Effector memory CD8-positive, alpha-beta T cell (primary cell): Measurements from ENCODE around the gene NSUN4.
"Not testable (repeated sequence)": the region's sequence is repeated elsewhere in the genome, so short reads cannot be mapped to it uniquely, and the experiment has no call there.

Experiments
- ATAC-seq: fragments of 150-1000 bp; cut with Tn5 transposase; replicated peaks from 2 replicates; pipeline ENCODE4 v1.10.0; 2021; ENCODE audit warnings: mild to moderate bottlenecking, moderate library complexity
- DNase-seq, 3 experiments: peaks; one replicate each; pipeline ENCODE4 v3.0.0; 2021
- H3K27ac Mint-ChIP-seq, 2 donors: one replicate each; pipeline ENCODE4 v1.8.0; 2022; ENCODE audit warnings: mild to moderate bottlenecking in 2 of 2, mixed read lengths in 2 of 2, moderate library complexity in 2 of 2
- H3K27me3 Mint-ChIP-seq, 2 donors: one replicate each; pipeline ENCODE4 v1.8.0; 2022; ENCODE audit warnings: mixed read lengths in 2 of 2
- H3K36me3 Mint-ChIP-seq: one replicate; pipeline ENCODE4 v1.8.0; 2022; ENCODE audit warnings: mild to moderate bottlenecking, moderate library complexity, mixed read lengths; ENCODE audit not compliant: insufficient read depth
- H3K4me1 Mint-ChIP-seq, 2 donors: one replicate each; pipeline ENCODE4 v1.8.0; 2022; ENCODE audit warnings: low read depth in 2 of 2, mixed read lengths in 2 of 2
- H3K4me3 Mint-ChIP-seq, 2 donors: one replicate each; pipeline ENCODE4 v1.8.0; 2022; ENCODE audit warnings: mild to moderate bottlenecking in 2 of 2, mixed read lengths in 2 of 2, moderate library complexity in 2 of 2
- H3K9me3 Mint-ChIP-seq, 2 donors: one replicate each; pipeline ENCODE4 v1.8.0; 2022; ENCODE audit warnings: mixed read lengths in 2 of 2

Gene NSUN4

DNA sequence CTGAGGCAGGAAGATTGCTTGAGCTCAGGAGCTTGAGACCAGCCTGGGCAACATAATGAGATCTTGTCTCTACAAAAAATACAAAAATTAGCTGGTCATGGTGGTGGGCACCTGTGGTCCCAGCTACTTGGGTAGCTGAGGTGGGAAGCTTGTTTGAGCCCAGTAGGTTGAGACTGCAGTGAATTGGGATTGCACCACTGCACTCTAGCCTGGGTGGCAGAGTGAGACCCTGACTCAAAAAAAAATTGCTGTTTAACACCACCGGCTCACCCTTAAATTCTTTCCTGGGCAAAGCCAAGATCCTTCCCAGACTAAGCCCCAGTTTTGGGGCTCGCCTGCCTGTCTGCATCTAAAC is 6.6 kb upstream of the NSUN4 start:
- Mint-ChIP-seq H3K27me3 (no peaks in the 10 kb centered on the region), H3K9me3 (no peaks in the 10 kb centered on the region), H3K4me3 (no peak overlapping the region), H3K4me1 (peaks cover 0 to 3% of the 10 kb centered on the region in 2 donors), H3K27ac (no peak overlapping the region), H3K36me3 (no peaks in the 10 kb centered on the region)
- no peak for ATAC-seq
- no peak for DNase-seq

DNA sequence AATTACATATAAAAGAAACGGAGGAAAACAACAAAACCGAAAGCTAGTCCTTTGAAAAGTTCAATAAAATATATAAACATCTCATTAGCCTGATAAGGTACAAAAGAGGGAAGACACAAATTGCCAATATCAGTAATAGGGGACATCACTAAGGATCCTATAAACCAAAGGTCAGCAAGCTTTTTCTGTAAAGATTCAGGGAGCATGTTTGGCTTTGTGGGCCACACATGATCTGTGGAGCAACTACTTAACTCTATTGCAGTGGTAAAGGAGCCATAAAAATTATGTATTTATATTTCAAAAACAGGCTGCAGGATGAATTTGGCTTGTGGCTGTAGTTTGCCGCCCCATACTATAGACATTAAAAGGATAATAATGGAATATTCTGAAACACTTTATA is 5.5 kb upstream of the NSUN4 start:
- no peaks in the 10 kb centered on the region for H3K9me3 Mint-ChIP-seq
- DNase-seq (no peak), ATAC-seq (no peak)
- H3K36me3 Mint-ChIP-seq: no peaks in the 10 kb centered on the region
- H3K27ac Mint-ChIP-seq: no peak overlapping the region
- H3K4me1 Mint-ChIP-seq: peaks cover 3% of the 10 kb centered on the region in 2 donors
- no peaks in the 10 kb centered on the region for H3K27me3 Mint-ChIP-seq
- no peak overlapping the region for H3K4me3 Mint-ChIP-seq

DNA sequence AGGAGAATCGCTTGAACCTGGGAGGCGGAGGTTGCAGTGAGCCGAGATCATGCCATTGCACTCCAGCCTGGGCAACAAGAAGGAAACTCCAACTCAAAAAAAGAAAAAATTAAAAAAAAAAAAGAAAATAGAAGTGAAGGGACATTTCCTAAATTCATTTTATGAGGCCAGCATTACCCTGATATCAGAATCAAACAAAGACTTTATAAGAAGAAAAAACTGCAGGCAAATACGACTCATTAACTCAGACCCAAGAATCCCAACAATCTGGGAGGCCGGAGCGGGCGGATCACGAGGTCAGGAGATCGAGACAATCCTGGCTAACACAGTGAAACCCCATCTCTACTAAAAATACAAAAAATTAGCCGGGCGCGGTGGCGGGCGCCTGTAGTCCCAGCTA is 3.2 kb upstream of the NSUN4 start:
- not testable (repeated sequence) for ATAC-seq, H3K4me3 Mint-ChIP-seq, H3K27ac Mint-ChIP-seq, DNase-seq, H3K27me3 Mint-ChIP-seq, H3K9me3 Mint-ChIP-seq
- Mint-ChIP-seq H3K4me1 (peaks cover 21 to 25% of the 10 kb centered on the region in 2 donors), H3K36me3 (peaks cover 13% of the 10 kb centered on the region)

DNA sequence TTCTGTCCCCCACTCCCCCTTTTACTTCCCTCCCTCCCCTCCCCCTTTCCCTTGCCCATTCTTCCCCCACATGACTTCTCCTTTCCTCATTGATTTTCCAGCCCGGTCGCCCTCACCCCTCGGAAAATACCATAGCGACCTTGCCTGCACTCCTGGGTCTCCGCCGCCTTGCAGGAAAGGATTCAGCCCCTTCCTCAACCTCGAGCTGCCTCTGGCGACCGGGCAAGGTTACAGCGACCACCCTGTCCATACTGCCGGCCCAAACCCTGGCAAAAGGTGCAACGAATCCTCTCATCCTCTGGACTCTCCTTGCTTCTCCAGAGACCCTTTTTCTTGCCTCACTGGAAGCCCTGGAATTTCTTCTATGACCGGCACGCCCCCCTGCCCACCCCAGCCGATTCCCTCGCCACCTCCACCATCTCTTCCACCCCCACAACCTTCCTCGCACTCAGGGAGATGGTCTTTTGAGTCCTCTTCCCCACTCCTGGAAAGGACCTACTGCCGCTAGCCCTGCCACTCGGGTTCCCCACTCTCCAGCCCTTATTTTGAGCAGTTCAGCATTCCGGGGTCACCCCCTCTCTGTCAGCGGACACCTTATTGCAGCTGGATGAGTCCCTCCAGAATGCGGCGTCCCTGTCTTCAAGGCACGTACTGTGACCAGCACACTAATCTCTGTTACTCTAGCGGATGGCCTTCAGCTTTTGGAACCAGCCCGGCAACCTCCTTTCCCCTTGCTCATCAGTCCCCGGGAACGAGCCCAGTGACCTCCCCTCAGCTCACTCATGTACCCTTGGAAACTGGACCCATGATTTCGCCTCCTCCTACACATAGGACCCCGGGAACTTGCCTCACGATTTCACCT is 846 bp downstream of the NSUN4 start:
- H3K27me3 Mint-ChIP-seq: no peaks in the 10 kb centered on the region
- H3K36me3 Mint-ChIP-seq: peaks cover 44% of the 10 kb centered on the region
- ATAC-seq (no peak), DNase-seq (peak in 1 of 3 experiments; percentile 16)
- no peaks in the 10 kb centered on the region for H3K9me3 Mint-ChIP-seq
- H3K4me1 Mint-ChIP-seq: peaks cover 21 to 39% of the 10 kb centered on the region in 2 donors
- H3K4me3 Mint-ChIP-seq: peak overlapping the region; percentile 99 to 100
- peak overlapping the region; percentile 99 to 100 for H3K27ac Mint-ChIP-seq

DNA sequence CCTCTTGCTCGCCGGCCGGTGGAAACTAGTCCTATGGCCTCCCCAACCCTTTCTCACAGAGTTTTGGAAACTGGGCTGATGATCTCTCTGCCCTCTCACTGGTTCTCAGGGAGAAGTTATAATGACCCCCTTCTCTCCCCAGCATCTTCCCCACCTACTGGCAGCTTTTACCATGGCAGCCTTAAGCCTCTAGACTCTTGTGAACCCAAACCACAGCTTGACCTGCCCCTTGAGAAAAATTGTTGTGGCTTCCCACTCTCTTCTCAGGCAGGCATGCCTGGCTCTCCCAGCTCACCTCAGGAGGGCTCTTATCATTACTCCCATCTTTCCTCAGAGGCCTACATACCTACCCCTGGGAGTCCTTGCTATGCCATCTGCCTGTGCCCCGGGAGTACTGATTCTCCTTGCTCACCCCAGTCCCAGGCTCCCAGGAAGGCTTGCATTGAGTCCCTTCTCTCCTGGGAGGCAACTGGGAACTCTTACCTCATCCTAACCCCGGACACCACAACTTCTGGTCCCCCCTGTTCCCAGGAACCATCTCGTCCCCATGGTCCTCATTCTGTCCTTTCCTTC is 1.6 kb downstream of the NSUN4 start:
- Mint-ChIP-seq H3K27me3 (no peaks in the 10 kb centered on the region), H3K27ac (peak overlapping the region; percentile 99 to 100), H3K4me1 (peaks cover 21 to 39% of the 10 kb centered on the region in 2 donors), H3K36me3 (peaks cover 51% of the 10 kb centered on the region), H3K9me3 (no peaks in the 10 kb centered on the region), H3K4me3 (peak overlapping the region; percentile 99 to 100)
- DNase-seq (peak in 2 of 3 experiments; percentile 11 to 19), ATAC-seq (no peak)

DNA sequence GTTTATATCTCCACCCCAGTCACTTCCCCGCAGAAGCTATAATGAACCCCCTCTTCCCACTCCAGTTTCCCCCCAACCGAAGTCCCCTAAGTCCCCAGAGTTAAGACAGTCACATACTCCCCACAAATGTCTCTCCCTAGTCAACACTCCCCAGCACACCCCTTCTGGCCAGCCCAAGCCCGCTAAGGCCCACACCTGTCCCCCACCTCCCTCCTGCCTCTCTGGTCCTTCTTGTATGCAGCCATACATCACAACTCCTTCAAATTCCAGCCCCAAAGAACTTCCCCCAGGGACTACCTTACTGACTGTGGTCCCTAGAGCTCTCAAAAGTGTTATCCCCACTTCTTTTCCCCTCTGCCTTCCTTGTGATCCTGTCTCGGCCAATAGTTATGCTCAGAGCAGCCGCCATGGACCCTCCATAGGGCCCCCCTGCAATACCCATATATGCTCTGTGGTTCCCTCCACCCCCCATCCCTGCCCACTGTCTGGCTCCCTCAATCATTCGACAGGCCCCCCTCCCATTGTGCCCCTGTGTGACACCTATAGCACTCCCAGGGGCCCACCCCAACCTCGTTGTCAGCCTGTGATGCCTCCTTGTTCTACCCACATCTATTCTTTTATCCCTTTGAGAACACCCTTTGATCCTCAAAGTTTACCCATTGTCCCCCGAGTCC is 2.2 kb downstream of the NSUN4 start:
- DNase-seq: no peak
- Mint-ChIP-seq H3K4me1 (peaks cover 25 to 41% of the 10 kb centered on the region in 2 donors), H3K27me3 (no peaks in the 10 kb centered on the region), H3K27ac (peak overlapping the region; percentile 99 to 100), H3K36me3 (peaks cover 55% of the 10 kb centered on the region), H3K4me3 (peak overlapping the region in 1 of 2 donors; percentile 20), H3K9me3 (no peaks in the 10 kb centered on the region)
- ATAC-seq: no peak

DNA sequence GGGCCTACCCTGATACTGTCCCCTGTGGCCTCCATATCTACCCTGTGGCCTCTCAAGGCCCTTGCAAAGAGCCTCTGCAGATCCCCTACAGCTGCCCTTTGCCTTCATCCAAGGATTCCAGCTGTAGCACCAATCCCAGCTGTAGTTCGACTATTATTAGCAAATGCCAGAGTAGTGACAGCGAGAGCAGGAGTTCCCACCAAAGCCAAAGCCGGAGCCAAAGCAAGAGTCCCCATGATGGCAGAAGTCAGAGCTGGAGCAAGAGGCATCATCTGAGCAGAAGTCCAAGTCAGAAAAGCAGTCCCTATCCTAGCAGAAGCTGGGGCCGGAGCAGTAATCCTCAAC is 2.7 kb downstream of the NSUN4 start:
- Mint-ChIP-seq H3K27ac (peak overlapping the region; percentile 99 to 100), H3K4me1 (peaks cover 30 to 44% of the 10 kb centered on the region in 2 donors), H3K4me3 (no peak overlapping the region), H3K9me3 (no peaks in the 10 kb centered on the region), H3K36me3 (peaks cover 61% of the 10 kb centered on the region), H3K27me3 (no peaks in the 10 kb centered on the region)
- ATAC-seq (no peak), DNase-seq (no peak)

DNA sequence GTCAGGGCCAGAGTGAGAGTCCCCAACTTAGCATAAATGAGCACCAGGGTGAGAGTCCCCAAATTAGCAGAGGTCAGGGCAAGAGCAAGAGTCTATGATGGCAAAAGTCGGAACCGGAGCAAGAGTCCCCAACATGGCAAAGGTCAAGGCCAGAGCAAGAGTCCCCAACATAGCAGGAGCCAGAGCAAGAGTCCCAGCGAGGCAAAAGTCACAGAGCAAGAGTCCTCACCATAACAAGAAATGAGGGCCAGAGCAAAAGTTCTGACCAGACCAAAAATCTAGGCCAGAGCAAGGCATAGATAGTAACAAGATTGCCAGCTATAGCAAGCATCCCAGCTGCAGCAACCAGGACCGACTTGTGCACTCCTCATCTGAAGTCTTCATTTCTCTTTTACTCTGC is 3.1 kb downstream of the NSUN4 start:
- Mint-ChIP-seq H3K4me3 (no peak overlapping the region), H3K36me3 (peaks cover 64% of the 10 kb centered on the region), H3K4me1 (peaks cover 29 to 44% of the 10 kb centered on the region in 2 donors), H3K27ac (peak overlapping the region; percentile 99 to 100), H3K27me3 (no peaks in the 10 kb centered on the region), H3K9me3 (no peaks in the 10 kb centered on the region)
- no peak for DNase-seq
- ATAC-seq: no peak

DNA sequence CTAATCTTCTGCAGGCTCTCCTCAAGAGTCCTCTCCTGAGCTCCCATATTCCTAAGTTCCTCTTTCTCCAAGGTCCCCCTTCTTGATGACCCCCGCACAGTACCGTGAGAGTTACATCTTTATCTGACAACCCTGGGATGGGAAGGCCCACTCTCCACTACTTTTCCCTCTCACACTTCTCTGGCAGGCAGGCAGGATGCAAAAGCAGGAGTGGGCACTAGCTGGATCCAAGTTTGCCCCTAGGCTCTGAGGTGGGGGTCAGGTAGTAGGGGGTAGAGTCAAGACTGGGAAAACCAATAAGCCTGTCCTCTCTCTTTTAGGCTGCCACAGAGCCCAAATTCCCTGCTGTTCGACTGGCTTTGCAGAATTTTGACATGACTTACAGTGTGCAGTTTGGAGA is 3.9 kb downstream of the NSUN4 start:
- Mint-ChIP-seq H3K27ac (peak overlapping the region; percentile 34 to 67), H3K27me3 (no peaks in the 10 kb centered on the region), H3K9me3 (no peaks in the 10 kb centered on the region), H3K4me3 (no peak overlapping the region), H3K4me1 (peaks cover 27 to 43% of the 10 kb centered on the region in 2 donors), H3K36me3 (peaks cover 69% of the 10 kb centered on the region)
- ATAC-seq: no peak
- no peak for DNase-seq

DNA sequence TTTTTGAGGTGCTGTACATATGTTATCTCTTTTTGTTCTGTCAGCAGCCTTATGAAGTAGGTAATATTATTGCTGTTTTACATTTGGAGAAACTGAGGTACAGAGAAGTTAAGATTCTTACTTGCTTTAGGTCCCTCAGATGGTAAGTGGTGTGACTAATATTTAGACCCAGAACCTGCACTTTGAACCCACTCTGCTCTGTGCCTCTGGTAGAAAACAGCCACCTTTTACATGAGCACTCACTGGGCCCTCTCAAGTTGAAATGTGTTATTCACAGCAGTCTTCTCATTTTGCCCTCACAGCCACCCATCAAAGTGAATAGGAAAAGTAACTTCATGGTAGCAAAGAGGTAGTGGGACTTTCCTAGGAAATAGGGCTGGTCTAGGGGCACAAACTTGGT is 4.7 kb downstream of the NSUN4 start:
- H3K27me3 Mint-ChIP-seq: no peaks in the 10 kb centered on the region
- no peak overlapping the region for H3K27ac Mint-ChIP-seq
- peaks cover 75% of the 10 kb centered on the region for H3K36me3 Mint-ChIP-seq
- no peak for DNase-seq
- H3K9me3 Mint-ChIP-seq: no peaks in the 10 kb centered on the region
- no peak for ATAC-seq
- H3K4me1 Mint-ChIP-seq: peaks cover 26 to 39% of the 10 kb centered on the region in 2 donors
- no peak overlapping the region for H3K4me3 Mint-ChIP-seq

DNA sequence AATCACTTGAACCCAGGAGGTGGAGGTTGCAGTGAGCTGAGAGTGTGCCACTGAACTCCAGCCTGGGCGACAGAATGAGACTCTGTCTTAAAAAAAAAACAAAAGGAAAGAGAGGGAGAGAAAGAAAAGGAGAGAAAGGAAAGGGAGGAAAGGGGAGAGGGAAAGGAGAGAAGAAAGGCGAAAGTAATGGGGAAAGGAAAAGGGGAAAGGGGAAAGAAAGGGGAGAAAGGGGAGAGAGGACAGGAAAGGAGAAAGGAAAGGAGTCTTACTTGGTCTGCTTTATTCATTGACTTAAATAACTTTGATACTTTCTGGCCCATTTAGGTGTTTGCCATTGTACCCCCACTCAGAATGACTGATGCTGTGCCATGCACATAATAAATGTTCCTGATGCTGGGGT is 11.8 kb downstream of the NSUN4 start:
- ATAC-seq (no peak), DNase-seq (no peak)
- H3K27me3 Mint-ChIP-seq: no peaks in the 10 kb centered on the region
- peak overlapping the region in 1 of 2 donors; percentile 47 for H3K27ac Mint-ChIP-seq
- H3K36me3 Mint-ChIP-seq: peaks cover 72% of the 10 kb centered on the region
- H3K9me3 Mint-ChIP-seq: no peaks in the 10 kb centered on the region
- H3K4me3 Mint-ChIP-seq: no peak overlapping the region
- H3K4me1 Mint-ChIP-seq: peaks cover 5 to 9% of the 10 kb centered on the region in 2 donors

DNA sequence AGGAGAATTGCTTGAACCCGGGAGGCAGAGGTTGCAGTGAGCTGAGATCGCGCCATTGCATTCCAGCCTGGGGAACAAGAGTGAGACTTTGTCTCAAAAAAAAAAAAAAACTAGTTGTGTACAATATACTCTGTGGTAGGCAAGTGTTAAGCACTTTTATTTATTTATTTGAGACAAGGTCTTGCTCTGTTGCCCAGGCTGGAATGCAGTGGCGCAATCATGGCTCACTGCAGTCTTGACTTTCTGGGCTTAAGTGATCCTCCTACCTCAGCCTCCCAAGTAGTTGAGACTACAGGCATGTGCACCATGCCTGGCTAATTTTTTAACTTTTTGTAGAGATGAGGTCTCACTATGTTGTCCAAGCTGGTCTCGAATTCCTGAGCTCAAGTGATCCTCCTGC is 15.3 kb downstream of the NSUN4 start:
- DNase-seq, H3K27me3 Mint-ChIP-seq, H3K4me3 Mint-ChIP-seq, H3K4me1 Mint-ChIP-seq, H3K9me3 Mint-ChIP-seq, ATAC-seq, H3K27ac Mint-ChIP-seq: not testable (repeated sequence)
- H3K36me3 Mint-ChIP-seq: peaks cover 69% of the 10 kb centered on the region

DNA sequence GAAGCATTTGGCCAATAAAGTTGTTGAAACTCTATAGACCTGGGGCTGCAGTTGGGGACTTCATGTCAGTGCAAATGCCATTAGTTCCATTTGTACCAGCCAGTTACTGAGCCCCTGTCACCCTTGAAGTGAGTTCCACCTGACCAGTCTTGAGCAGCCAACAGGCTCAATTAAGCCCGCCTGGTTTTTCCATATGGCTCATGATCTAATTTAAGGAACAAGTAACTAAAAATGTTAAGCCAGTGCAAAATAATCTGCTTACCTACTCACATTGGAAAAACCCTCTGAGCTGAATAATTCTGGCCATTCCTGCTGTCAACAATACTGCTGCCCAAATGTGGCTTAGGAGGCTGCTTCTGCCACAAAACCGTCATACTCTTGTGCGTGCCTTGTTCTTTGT is 21.6 kb downstream of the NSUN4 start:
- Mint-ChIP-seq H3K27ac (no peak overlapping the region), H3K36me3 (peaks cover 66% of the 10 kb centered on the region), H3K27me3 (no peaks in the 10 kb centered on the region), H3K4me3 (no peak overlapping the region), H3K9me3 (no peaks in the 10 kb centered on the region), H3K4me1 (no peaks in the 10 kb centered on the region)
- ATAC-seq: no peak
- DNase-seq: no peak

DNA sequence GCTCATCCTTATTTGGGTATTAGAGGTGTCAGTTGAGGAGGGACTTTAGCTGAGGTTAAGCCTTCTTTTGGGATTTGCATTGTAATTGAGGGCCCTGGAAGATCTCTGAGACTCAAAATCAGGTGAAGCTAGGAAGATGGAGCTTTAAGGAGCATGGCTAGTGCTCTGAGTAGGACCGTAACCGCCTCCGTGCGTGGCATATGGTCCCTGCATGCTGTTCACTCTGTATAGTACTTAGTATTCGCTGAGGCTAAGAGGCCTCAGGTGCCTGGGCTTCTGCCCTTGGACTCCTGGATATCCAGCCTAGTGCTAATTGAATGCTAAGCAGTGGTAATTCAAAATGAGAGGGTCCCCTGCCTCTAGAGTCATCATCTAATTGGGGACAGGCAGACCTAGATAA is 22.5 kb downstream of the NSUN4 start:
- Mint-ChIP-seq H3K4me1 (no peaks in the 10 kb centered on the region), H3K27ac (no peak overlapping the region), H3K27me3 (no peaks in the 10 kb centered on the region), H3K9me3 (no peaks in the 10 kb centered on the region), H3K36me3 (peaks cover 61% of the 10 kb centered on the region), H3K4me3 (no peak overlapping the region)
- ATAC-seq (no peak), DNase-seq (no peak)
